Measurements from ENCODE around the gene SMARCA4. TPM values are rescaled to one million over a fixed set of nuclear protein-coding genes. Genes with fewer than 3 reads are reported as not detected.
"Not testable (repeated sequence)": the region's sequence is repeated elsewhere in the genome, so short reads cannot be mapped to it uniquely, and the experiment has no call there.

The SMARCA4 gene
- polyA plus RNA-seq, 1 experiment = 46.3 TPM

- TF ChIP-seq CTCF (IDR thresholded peaks at IDR 0.05; ENCODE audit: insufficient read depth, low read depth, low read length) = no peak
- CTCF ChIA-PET = interaction anchor here (1.1 to 2.9 kb wide), 2 partner anchors 32 to 350 kb away, joined by 3 to 10 read pairs; partner anchors contain the start of gene DNM2
- Histone ChIP-seq H3K36me3 (ENCODE audit: control insufficient read depth, insufficient read depth, low read length) (peaks cover 6% of the 10 kb centered on the region), H3K27me3 (ENCODE audit: control insufficient read depth, insufficient read depth, low read length) (no peaks in the 10 kb centered on the region), H3K4me3 (ENCODE audit: low read depth, low read length) (no peak overlapping the region)
- DNase-seq (ENCODE audit: low read depth) = no peak
- POLR2A ChIA-PET = no interaction called here
Measured at GRCh38 chr19:11067356-11068113, 106.7 kb downstream of the SMARCA4 start.

- ChIA-PET POLR2A (no interaction called here), CTCF (no interaction called here)
- TF ChIP-seq CTCF (IDR thresholded peaks at IDR 0.05; ENCODE audit: insufficient read depth, low read depth, low read length) = no peak
- Histone ChIP-seq H3K36me3 (ENCODE audit: control insufficient read depth, insufficient read depth, low read length) (peaks cover 6% of the 10 kb centered on the region), H3K4me3 (ENCODE audit: low read depth, low read length) (no peak overlapping the region), H3K27me3 (ENCODE audit: control insufficient read depth, insufficient read depth, low read length) (no peaks in the 10 kb centered on the region)
- DNase-seq (ENCODE audit: low read depth) = no peak
Measured at GRCh38 chr19:11069561-11069960, 108.7 kb downstream of the SMARCA4 start.

DNA sequence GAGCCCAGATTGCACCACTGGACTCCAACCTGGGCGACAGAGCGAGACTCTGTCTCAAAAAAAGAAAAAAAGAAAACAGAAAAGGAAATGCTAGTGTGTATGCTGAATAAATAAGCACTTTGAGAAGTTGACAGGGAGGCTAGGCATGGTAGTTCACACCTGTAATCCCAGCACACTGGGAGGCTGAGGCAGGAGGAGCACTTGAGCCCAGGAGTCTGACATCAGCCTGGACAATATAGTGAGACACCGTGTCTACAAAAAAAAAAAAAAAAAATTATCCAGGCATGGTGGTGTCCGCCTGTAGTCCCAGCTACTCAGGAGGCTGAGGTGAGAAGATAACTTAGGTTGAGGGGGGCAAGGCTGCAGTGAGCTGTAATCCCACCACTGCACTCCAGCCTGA, 109.3 kb downstream of the SMARCA4 start:
- CTCF ChIA-PET = no interaction called here
- H3K27me3 ChIP-seq (ENCODE audit: control insufficient read depth, insufficient read depth, low read length) = no peaks in the 10 kb centered on the region
- no peak for TF ChIP-seq CTCF (IDR thresholded peaks at IDR 0.05; ENCODE audit: insufficient read depth, low read depth, low read length)
- DNase-seq (ENCODE audit: low read depth) = no peak
- H3K4me3 ChIP-seq (ENCODE audit: low read depth, low read length) = no peak overlapping the region
- H3K36me3 ChIP-seq (ENCODE audit: control insufficient read depth, insufficient read depth, low read length) = peaks cover 6% of the 10 kb centered on the region
- POLR2A ChIA-PET = no interaction called here

DNA sequence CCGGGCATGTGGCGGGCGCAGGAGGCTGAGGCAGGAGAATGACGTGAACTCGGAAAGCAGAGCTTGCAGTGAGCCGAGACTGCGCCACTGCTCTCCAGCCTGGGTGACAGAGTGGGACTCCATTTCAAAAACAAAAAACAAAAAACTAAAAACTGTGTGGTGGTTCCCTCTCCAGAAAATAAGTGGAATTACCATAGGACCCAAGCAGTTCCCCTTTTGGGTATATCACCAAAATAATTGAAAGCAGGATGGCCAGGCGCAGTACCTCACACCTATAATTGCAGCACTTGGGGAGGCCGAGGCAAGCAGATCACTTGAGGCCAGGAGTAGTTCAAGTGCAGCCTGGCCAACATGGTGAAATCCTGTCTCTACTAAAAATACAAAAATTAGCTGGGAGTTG, 112.7 kb downstream of the SMARCA4 start:
- TF ChIP-seq CTCF (IDR thresholded peaks at IDR 0.05; ENCODE audit: insufficient read depth, low read depth, low read length) = no peak
- no peaks in the 10 kb centered on the region for H3K36me3 ChIP-seq (ENCODE audit: control insufficient read depth, insufficient read depth, low read length)
- no peak for DNase-seq (ENCODE audit: low read depth)
- ChIA-PET CTCF (no interaction called here), POLR2A (no interaction called here)
- no peaks in the 10 kb centered on the region for H3K27me3 ChIP-seq (ENCODE audit: control insufficient read depth, insufficient read depth, low read length)
- no peak overlapping the region for H3K4me3 ChIP-seq (ENCODE audit: low read depth, low read length)

- POLR2A ChIA-PET; H3K27me3 ChIP-seq (ENCODE audit: control insufficient read depth, insufficient read depth, low read length); H3K4me3 ChIP-seq (ENCODE audit: low read depth, low read length); H3K36me3 ChIP-seq (ENCODE audit: control insufficient read depth, insufficient read depth, low read length); DNase-seq (ENCODE audit: low read depth): not testable (repeated sequence)
- CTCF ChIA-PET = interaction anchor here (1.2 kb wide), 1 partner anchor 16 kb away, joined by 3 read pairs; no protein-coding TSS in a partner anchor
Measured at GRCh38 chr19:11076792-11077191, 116.0 kb downstream of the SMARCA4 start.

DNA sequence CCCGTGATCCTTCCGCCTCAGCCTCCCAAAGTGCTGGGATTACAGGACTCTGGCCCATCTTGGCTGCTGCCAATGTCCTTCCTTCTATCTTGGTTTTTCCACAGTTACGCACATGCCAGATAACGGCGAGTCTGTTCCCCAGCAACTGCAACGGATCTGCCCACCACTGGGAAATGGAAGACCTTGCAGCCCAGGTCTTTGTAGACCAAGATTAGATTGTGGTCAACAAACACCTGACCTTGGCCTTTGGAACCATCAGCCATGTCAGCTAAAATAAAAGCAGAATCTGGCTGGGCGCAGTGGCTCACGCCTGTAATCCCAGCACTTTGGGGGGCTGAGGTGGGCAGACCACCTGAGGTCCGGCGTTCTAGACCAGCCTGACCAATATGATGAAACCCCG, 118.1 kb downstream of the SMARCA4 start:
- ChIA-PET POLR2A (no interaction called here), CTCF (no interaction called here)
- DNase-seq (ENCODE audit: low read depth) = no peak
- H3K4me3 ChIP-seq (ENCODE audit: low read depth, low read length) = no peak overlapping the region
- H3K27me3 ChIP-seq (ENCODE audit: control insufficient read depth, insufficient read depth, low read length) = no peaks in the 10 kb centered on the region
- H3K36me3 ChIP-seq (ENCODE audit: control insufficient read depth, insufficient read depth, low read length) = no peaks in the 10 kb centered on the region
- no peak for TF ChIP-seq CTCF (IDR thresholded peaks at IDR 0.05; ENCODE audit: insufficient read depth, low read depth, low read length)
